PC-9 (cell line): ENCODE measurements around the gene DPH5. TPM values are rescaled to one million over a fixed set of nuclear protein-coding genes. Genes with fewer than 3 reads are reported as not detected.
A peak's percentile ranks its signal among the peaks of the same experiment; 100 is the strongest.

ENCODE experiments used
- BruUV-seq: library from RNA; stranded (reverse); fragments of 400-500 nt; replicated peaks from 2 replicates; lab custom pipeline; 2021; lab: Mats Ljungman, UMichigan
- CTCF ChIA-PET: fragments of 300-600 bp; sonication (Branson Sonifier 250); formaldehyde crosslinking; loops from one replicate; lab custom pipeline; 2022; ENCODE audit warnings: antibody characterized with exemption; lab: Charles Lee
- POLR2A ChIA-PET: fragments of 300-600 bp; sonication (Branson Sonifier 250); formaldehyde crosslinking; loops from one replicate; lab custom pipeline; 2022; ENCODE audit warnings: antibody characterized with exemption; ENCODE audit not compliant: unreplicated experiment; lab: Charles Lee
- DNase-seq, 2 experiments: peaks; one replicate each; pipeline versions ENCODE4 v3.0.0 to v3.0.0-alpha.2; 2015 to 2022; ENCODE audit warnings: mixed read lengths in 1 of 2
- H2AFZ ChIP-seq: fragments of 200-600 bp; sonication (generic); 2 replicates; pipeline ENCODE4 v1.8.1; 2017; ENCODE audit warnings: antibody characterized with exemption
- H3F3A ChIP-seq: fragments of 200-600 bp; sonication (generic); 2 replicates; pipeline ENCODE4 v1.8.1; 2017; ENCODE audit warnings: antibody characterized with exemption, mild to moderate bottlenecking, low read depth; ENCODE audit not compliant: insufficient read depth
- H3K27ac ChIP-seq: fragments of 200-600 bp; sonication (generic); 2 replicates; pipeline ENCODE4 v1.6.1; 2016; ENCODE audit warnings: mixed run types
- H3K27me3 ChIP-seq: fragments of 200-600 bp; sonication (generic); 2 replicates; pipeline ENCODE4 v1.6.1; 2016; ENCODE audit warnings: low read depth, mixed run types; ENCODE audit not compliant: insufficient read depth
- H3K36me3 ChIP-seq: fragments of 200-600 bp; sonication (generic); 2 replicates; pipeline ENCODE4 v1.6.1; 2016; ENCODE audit warnings: low read depth, mixed run types
- H3K4me1 ChIP-seq: fragments of 200-600 bp; sonication (generic); replicated peaks from 2 replicates; pipeline ENCODE4 v1.6.1; 2016; ENCODE audit warnings: mixed run types; ENCODE audit not compliant: insufficient read depth
- H3K4me2 ChIP-seq: fragments of 200-600 bp; sonication (generic); 2 replicates; pipeline ENCODE4 v1.6.1; 2017; ENCODE audit warnings: mixed run types
- H3K4me3 ChIP-seq: fragments of 200-600 bp; sonication (generic); 2 replicates; pipeline ENCODE4 v1.6.1; 2016; ENCODE audit warnings: mixed run types
- H3K79me2 ChIP-seq: fragments of 200-600 bp; sonication (generic); 2 replicates; pipeline ENCODE4 v1.6.1; 2017; ENCODE audit warnings: low read depth, mixed run types
- H3K9me2 ChIP-seq: fragments of 200-600 bp; sonication (generic); 2 replicates; pipeline ENCODE4 v1.8.1; 2017; ENCODE audit warnings: mild to moderate bottlenecking; ENCODE audit not compliant: insufficient read depth
- H3K9me3 ChIP-seq: fragments of 200-600 bp; sonication (generic); 2 replicates; pipeline ENCODE4 v1.8.1; 2016; ENCODE audit warnings: low read depth; ENCODE audit not compliant: insufficient read depth
- H4K20me1 ChIP-seq: fragments of 200-600 bp; sonication (generic); 2 replicates; pipeline ENCODE4 v1.8.1; 2017; ENCODE audit not compliant: insufficient read depth
- CTCF ChIP-seq: fragments of 200-600 bp; sonication (generic); conservative IDR thresholded peaks from 2 replicates; pipeline ENCODE4 v1.6.1; 2017; ENCODE audit warnings: mixed run types, antibody characterized with exemption, mild to moderate bottlenecking, moderate library complexity
- EZH2 ChIP-seq: fragments of 200-600 bp; sonication (generic); IDR thresholded peaks from 2 replicates; pipeline ENCODE4 v1.8.0; 2017; ENCODE audit warnings: antibody characterized with exemption, low read depth
- intact Hi-C: fragments of 100-400 bp; cut with micrococcal nuclease; formaldehyde crosslinking; loops from one replicate; pipeline ENCODE4 v1.10.0; 2022; ENCODE audit not compliant: unreplicated experiment
- total RNA-seq: library from RNA; stranded (reverse); gene quantifications from 2 replicates; pipeline ENCODE4 v1.2.3, GENCODE V29; 2021

Gene DPH5
- total RNA-seq, 1 experiment from 2014 or later, result 39.4 TPM

GRCh38 chr1:101002551-101002950 lies 23.0 kb downstream of the DPH5 start:
- BruUV-seq, result no TSS peak
- Histone ChIP-seq H2AFZ (no peak overlapping the region), H3K4me3 (no peak overlapping the region), H3K9me3 (no peaks in the 10 kb centered on the region), H3K27ac (peak overlapping the region; percentile 7; the same call in 1 of the 2 replicates), H3K9me2 (no peaks in the 10 kb centered on the region), H3K4me1 (peaks cover 34% of the 10 kb centered on the region), H3K79me2 (no peaks in the 10 kb centered on the region), H3F3A (peaks cover 26% of the 10 kb centered on the region), H3K27me3 (no peaks in the 10 kb centered on the region), H4K20me1 (no peaks in the 10 kb centered on the region), H3K36me3 (peaks cover 20% of the 10 kb centered on the region), H3K4me2 (peak overlapping the region; percentile 2; the same call in 1 of the 2 replicates)
- DNase-seq, result peak; percentile 5 to 79
- intact Hi-C loops, result loop anchor here (5.0 kb wide), 1 partner anchor 235 kb away; the partner anchor contains the start of gene S1PR1
- no peak for TF ChIP-seq EZH2
- TF ChIP-seq CTCF, result no peak
- CTCF ChIA-PET, result no interaction called here
- POLR2A ChIA-PET, result no interaction called here

GRCh38 chr1:101000131-101000873 lies 25.3 kb downstream of the DPH5 start:
- Histone ChIP-seq H3K9me3 (no peaks in the 10 kb centered on the region), H3K4me3 (no peak overlapping the region), H3K9me2 (no peaks in the 10 kb centered on the region), H3K79me2 (no peaks in the 10 kb centered on the region), H3K4me1 (peaks cover 34% of the 10 kb centered on the region), H3K36me3 (peaks cover 15% of the 10 kb centered on the region; the same call in 1 of the 2 replicates), H3F3A (peaks cover 26% of the 10 kb centered on the region), H3K27me3 (no peaks in the 10 kb centered on the region), H4K20me1 (no peaks in the 10 kb centered on the region), H3K4me2 (no peak overlapping the region), H3K27ac (no peak overlapping the region), H2AFZ (no peak overlapping the region)
- intact Hi-C loops, result loop anchor here (5.0 kb wide), 1 partner anchor 237 kb away; the partner anchor contains the start of gene S1PR1
- no peak for TF ChIP-seq EZH2
- CTCF ChIA-PET, result no interaction called here
- DNase-seq, result no peak
- no TSS peak for BruUV-seq
- POLR2A ChIA-PET, result no interaction called here

- no TSS peak for BruUV-seq
- Histone ChIP-seq H4K20me1 (no peaks in the 10 kb centered on the region), H3K4me3 (no peak overlapping the region), H3K36me3 (peaks cover 21% of the 10 kb centered on the region; the same call in 1 of the 2 replicates), H3K79me2 (no peaks in the 10 kb centered on the region), H3K4me1 (peaks cover 17% of the 10 kb centered on the region), H3K4me2 (no peak overlapping the region), H3F3A (peaks cover 14% of the 10 kb centered on the region; the same call in 1 of the 2 replicates), H2AFZ (no peak overlapping the region), H3K27ac (no peak overlapping the region), H3K27me3 (no peaks in the 10 kb centered on the region), H3K9me3 (no peaks in the 10 kb centered on the region), H3K9me2 (no peaks in the 10 kb centered on the region)
- no peak for DNase-seq
- ChIA-PET POLR2A (no interaction called here), CTCF (no interaction called here)
- intact Hi-C loops, result no loop called here
- TF ChIP-seq EZH2 (no peak), CTCF (no peak)
These were observed 27.2 kb downstream of the DPH5 start for GRCh38 chr1:100998426-100998825.
